BLaER1 treated with 17β-estradiol and CSF1 and Interleukin-3, amounts not matched to agents 10 nM and 100 nM (cell line): Measurements from ENCODE around the gene KCND2.

ENCODE experiments used
- H3K27ac ChIP-seq, 11 experiments: shearing (Covaris generic); formaldehyde crosslinking; 2 replicates each; pipeline ENCODE4 v1.8.1; 2022
- H3K27me3 ChIP-seq, 11 experiments: shearing (Covaris generic); formaldehyde crosslinking; 2 replicates each; pipeline ENCODE4 v1.8.1; 2022
- H3K36me3 ChIP-seq, 11 experiments: shearing (Covaris generic); formaldehyde crosslinking; 2 replicates each; pipeline ENCODE4 v1.8.1; 2022
- H3K4me1 ChIP-seq, 10 experiments: shearing (Covaris generic); formaldehyde crosslinking; 2 replicates each; pipeline ENCODE4 v1.8.1; 2022
- H3K4me2 ChIP-seq, 11 experiments: shearing (Covaris generic); formaldehyde crosslinking; 2 replicates each; pipeline ENCODE4 v1.8.1; 2022
- H3K4me3 ChIP-seq, 10 experiments: shearing (Covaris generic); formaldehyde crosslinking; 2 replicates each; pipeline ENCODE4 v1.8.1; 2022
- H3K9ac ChIP-seq, 11 experiments: shearing (Covaris generic); formaldehyde crosslinking; 2 replicates each; pipeline ENCODE4 v1.8.1; 2022
- H3K9me3 ChIP-seq, 11 experiments: shearing (Covaris generic); formaldehyde crosslinking; replicated peaks in 1 of 11; 2 replicates each; pipeline ENCODE4 v1.8.1; 2022
- H4K20me1 ChIP-seq, 11 experiments: shearing (Covaris generic); formaldehyde crosslinking; 2 replicates each; pipeline ENCODE4 v1.8.1; 2022
- Cebpa-rat ChIP-seq, 11 experiments: shearing (Covaris generic); IDR thresholded peaks; 2 replicates each; pipeline ENCODE4 v1.8.1; 2022

The KCND2 gene

GRCh38 chr7:120502825-120503224, 229.8 kb downstream of the KCND2 start:
- Histone ChIP-seq H3K36me3 (no peaks in the 10 kb centered on the region), H3K27ac (no peak overlapping the region), H3K9me3 (no peaks in the 10 kb centered on the region), H3K4me2 (no peak overlapping the region), H3K9ac (no peak overlapping the region), H4K20me1 (no peaks in the 10 kb centered on the region), H3K4me1 (no peaks in the 10 kb centered on the region), H3K4me3 (no peak overlapping the region), H3K27me3 (no peaks in the 10 kb centered on the region)
- no peak for TF ChIP-seq Cebpa-rat (IDR thresholded peaks at IDR 0.05)

- no peaks in the 10 kb centered on the region for H3K4me1 ChIP-seq
- no peak overlapping the region for H3K9ac ChIP-seq
- H3K27ac ChIP-seq: no peak overlapping the region
- TF ChIP-seq Cebpa-rat (IDR thresholded peaks at IDR 0.05): no peak
- H3K4me3 ChIP-seq: no peak overlapping the region
- H4K20me1 ChIP-seq: no peaks in the 10 kb centered on the region
- H3K4me2 ChIP-seq: no peak overlapping the region
- H3K27me3 ChIP-seq: no peaks in the 10 kb centered on the region
- no peaks in the 10 kb centered on the region for H3K9me3 ChIP-seq
- H3K36me3 ChIP-seq: no peaks in the 10 kb centered on the region
Measured at GRCh38 chr7:120504386-120504785, 231.4 kb downstream of the KCND2 start.

GRCh38 chr7:120505770-120506169, 232.8 kb downstream of the KCND2 start:
- Histone ChIP-seq H3K4me1 (no peaks in the 10 kb centered on the region), H3K4me3 (no peak overlapping the region), H4K20me1 (no peaks in the 10 kb centered on the region), H3K27ac (no peak overlapping the region), H3K9me3 (no peaks in the 10 kb centered on the region), H3K4me2 (no peak overlapping the region), H3K9ac (no peak overlapping the region), H3K27me3 (no peaks in the 10 kb centered on the region), H3K36me3 (no peaks in the 10 kb centered on the region)
- no peak for TF ChIP-seq Cebpa-rat (IDR thresholded peaks at IDR 0.05)

- Histone ChIP-seq H4K20me1 (no peaks in the 10 kb centered on the region), H3K9ac (no peak overlapping the region), H3K4me2 (no peak overlapping the region), H3K4me3 (no peak overlapping the region), H3K9me3 (no peaks in the 10 kb centered on the region), H3K27ac (no peak overlapping the region), H3K27me3 (no peaks in the 10 kb centered on the region), H3K36me3 (no peaks in the 10 kb centered on the region), H3K4me1 (no peaks in the 10 kb centered on the region)
- TF ChIP-seq Cebpa-rat (IDR thresholded peaks at IDR 0.05): no peak
Measured at GRCh38 chr7:120512701-120513100, 239.7 kb downstream of the KCND2 start.

GRCh38 chr7:120519224-120519623, 246.2 kb downstream of the KCND2 start:
- Histone ChIP-seq H3K9ac (no peak overlapping the region), H3K4me1 (no peaks in the 10 kb centered on the region), H4K20me1 (no peaks in the 10 kb centered on the region), H3K4me2 (no peak overlapping the region), H3K9me3 (no peaks in the 10 kb centered on the region), H3K27ac (no peak overlapping the region), H3K4me3 (no peak overlapping the region), H3K27me3 (no peaks in the 10 kb centered on the region), H3K36me3 (no peaks in the 10 kb centered on the region)
- no peak for TF ChIP-seq Cebpa-rat (IDR thresholded peaks at IDR 0.05)

GRCh38 chr7:120521761-120522737, 249.1 kb downstream of the KCND2 start:
- Histone ChIP-seq H3K4me1 (no peaks in the 10 kb centered on the region), H3K4me3 (no peak overlapping the region), H3K9me3 (no peaks in the 10 kb centered on the region), H3K27me3 (no peaks in the 10 kb centered on the region), H3K4me2 (no peak overlapping the region), H3K36me3 (no peaks in the 10 kb centered on the region), H4K20me1 (no peaks in the 10 kb centered on the region), H3K27ac (no peak overlapping the region), H3K9ac (no peak overlapping the region)
- TF ChIP-seq Cebpa-rat (IDR thresholded peaks at IDR 0.05): no peak

- Histone ChIP-seq H3K4me3 (no peak overlapping the region), H4K20me1 (no peaks in the 10 kb centered on the region), H3K4me2 (no peak overlapping the region), H3K27ac (no peak overlapping the region), H3K4me1 (no peaks in the 10 kb centered on the region), H3K9ac (no peak overlapping the region), H3K36me3 (no peaks in the 10 kb centered on the region), H3K9me3 (no peaks in the 10 kb centered on the region), H3K27me3 (no peaks in the 10 kb centered on the region)
- TF ChIP-seq Cebpa-rat (IDR thresholded peaks at IDR 0.05): no peak
Measured at GRCh38 chr7:120523985-120524384, 251.0 kb downstream of the KCND2 start.

- Histone ChIP-seq H3K27ac (no peak overlapping the region), H4K20me1 (no peaks in the 10 kb centered on the region), H3K27me3 (no peaks in the 10 kb centered on the region), H3K9me3 (no peaks in the 10 kb centered on the region), H3K4me1 (no peaks in the 10 kb centered on the region), H3K4me3 (no peak overlapping the region), H3K36me3 (no peaks in the 10 kb centered on the region), H3K4me2 (no peak overlapping the region), H3K9ac (no peak overlapping the region)
- no peak for TF ChIP-seq Cebpa-rat (IDR thresholded peaks at IDR 0.05)
Measured at GRCh38 chr7:120526902-120527509, 254.0 kb downstream of the KCND2 start.

GRCh38 chr7:120529736-120530135, 256.8 kb downstream of the KCND2 start:
- no peaks in the 10 kb centered on the region for H4K20me1 ChIP-seq
- no peak for TF ChIP-seq Cebpa-rat (IDR thresholded peaks at IDR 0.05)
- no peak overlapping the region for H3K4me2 ChIP-seq
- no peaks in the 10 kb centered on the region for H3K36me3 ChIP-seq
- H3K9me3 ChIP-seq: no peaks in the 10 kb centered on the region
- no peak overlapping the region for H3K4me3 ChIP-seq
- no peaks in the 10 kb centered on the region for H3K4me1 ChIP-seq
- no peak overlapping the region for H3K9ac ChIP-seq
- H3K27me3 ChIP-seq: no peaks in the 10 kb centered on the region
- H3K27ac ChIP-seq: no peak overlapping the region

GRCh38 chr7:120538335-120538734, 265.4 kb downstream of the KCND2 start:
- H3K4me3 ChIP-seq: no peak overlapping the region
- no peaks in the 10 kb centered on the region; a peak in 1 of 20 replicates for H3K4me1 ChIP-seq
- TF ChIP-seq Cebpa-rat (IDR thresholded peaks at IDR 0.05): no peak
- no peaks in the 10 kb centered on the region for H3K36me3 ChIP-seq
- no peak overlapping the region for H3K9ac ChIP-seq
- H3K27me3 ChIP-seq: no peaks in the 10 kb centered on the region
- H3K4me2 ChIP-seq: no peak overlapping the region
- no peaks in the 10 kb centered on the region for H4K20me1 ChIP-seq
- H3K9me3 ChIP-seq: no peaks in the 10 kb centered on the region
- H3K27ac ChIP-seq: no peak overlapping the region
